ENCODE measurements around the gene ZNF423. TPM values are rescaled to one million over a fixed set of nuclear protein-coding genes. Genes with fewer than 3 reads are reported as not detected.

ZNF423 gene
- total and polyA plus RNA-seq, 2 experiments from 2014 or later, result 14.9 to 41.8 TPM

DNA sequence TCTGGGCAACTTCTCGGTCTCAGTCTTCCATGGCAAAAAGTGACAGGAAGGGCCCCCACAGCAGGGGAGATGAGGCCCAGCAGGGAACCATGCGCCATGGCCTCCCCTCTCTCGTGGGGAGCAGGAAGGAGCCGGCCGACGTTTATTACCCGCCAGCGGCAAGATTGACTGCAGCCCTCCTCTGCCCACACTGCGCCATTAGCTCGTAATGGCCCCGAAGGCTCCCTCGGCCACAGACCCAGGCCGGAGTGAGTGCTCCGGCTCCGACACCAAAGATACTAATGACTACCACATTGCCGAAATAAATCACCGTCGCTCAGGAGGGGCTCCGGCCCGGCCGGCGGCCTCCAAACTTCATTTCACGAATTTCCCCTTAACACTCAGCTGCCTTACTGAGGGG, 255.4 kb downstream of the ZNF423 start:
- H3K27ac Mint-ChIP-seq, result no peak overlapping the region
- no peak overlapping the region for H3K4me2 ChIP-seq
- H3K27ac ChIP-seq (ENCODE audit: low read depth), result no peak overlapping the region
- H3K79me2 ChIP-seq (replicated peaks; ENCODE audit: insufficient read depth), result no peaks in the 10 kb centered on the region; the same call in 1 of the 2 replicates
- no peak overlapping the region for H3K4me3 Mint-ChIP-seq
- no peaks in the 10 kb centered on the region for H3F3A ChIP-seq (replicated peaks; ENCODE audit: low read depth)
- peaks cover 14% of the 10 kb centered on the region for H3K4me1 ChIP-seq (ENCODE audit: insufficient read depth)
- H3K9me2 ChIP-seq (ENCODE audit: insufficient read depth), result no peaks in the 10 kb centered on the region
- no peaks in the 10 kb centered on the region for H3K36me3 ChIP-seq (ENCODE audit: insufficient read depth)
- no peaks in the 10 kb centered on the region for H3K9me3 Mint-ChIP-seq
- H2AFZ ChIP-seq, result no peak overlapping the region
- TF ChIP-seq, protein P1, sequence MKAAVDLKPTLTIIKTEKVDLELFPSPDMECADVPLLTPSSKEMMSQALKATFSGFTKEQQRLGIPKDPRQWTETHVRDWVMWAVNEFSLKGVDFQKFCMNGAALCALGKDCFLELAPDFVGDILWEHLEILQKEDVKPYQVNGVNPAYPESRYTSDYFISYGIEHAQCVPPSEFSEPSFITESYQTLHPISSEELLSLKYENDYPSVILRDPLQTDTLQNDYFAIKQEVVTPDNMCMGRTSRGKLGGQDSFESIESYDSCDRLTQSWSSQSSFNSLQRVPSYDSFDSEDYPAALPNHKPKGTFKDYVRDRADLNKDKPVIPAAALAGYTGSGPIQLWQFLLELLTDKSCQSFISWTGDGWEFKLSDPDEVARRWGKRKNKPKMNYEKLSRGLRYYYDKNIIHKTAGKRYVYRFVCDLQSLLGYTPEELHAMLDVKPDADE (IDR thresholded peaks at IDR 0.05), result no peak
- TF ChIP-seq, protein P2, sequence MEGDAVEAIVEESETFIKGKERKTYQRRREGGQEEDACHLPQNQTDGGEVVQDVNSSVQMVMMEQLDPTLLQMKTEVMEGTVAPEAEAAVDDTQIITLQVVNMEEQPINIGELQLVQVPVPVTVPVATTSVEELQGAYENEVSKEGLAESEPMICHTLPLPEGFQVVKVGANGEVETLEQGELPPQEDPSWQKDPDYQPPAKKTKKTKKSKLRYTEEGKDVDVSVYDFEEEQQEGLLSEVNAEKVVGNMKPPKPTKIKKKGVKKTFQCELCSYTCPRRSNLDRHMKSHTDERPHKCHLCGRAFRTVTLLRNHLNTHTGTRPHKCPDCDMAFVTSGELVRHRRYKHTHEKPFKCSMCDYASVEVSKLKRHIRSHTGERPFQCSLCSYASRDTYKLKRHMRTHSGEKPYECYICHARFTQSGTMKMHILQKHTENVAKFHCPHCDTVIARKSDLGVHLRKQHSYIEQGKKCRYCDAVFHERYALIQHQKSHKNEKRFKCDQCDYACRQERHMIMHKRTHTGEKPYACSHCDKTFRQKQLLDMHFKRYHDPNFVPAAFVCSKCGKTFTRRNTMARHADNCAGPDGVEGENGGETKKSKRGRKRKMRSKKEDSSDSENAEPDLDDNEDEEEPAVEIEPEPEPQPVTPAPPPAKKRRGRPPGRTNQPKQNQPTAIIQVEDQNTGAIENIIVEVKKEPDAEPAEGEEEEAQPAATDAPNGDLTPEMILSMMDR (conservative IDR thresholded peaks at IDR 0.05; ENCODE audit: low read depth in 2 of 2), result no peak
- no peak for TF ChIP-seq ZNF114 (CRISPR knock-in tag; IDR thresholded peaks at IDR 0.05)
- no peak for TF ChIP-seq ZNF331 (CRISPR knock-in tag; IDR thresholded peaks at IDR 0.05; ENCODE audit: low read depth)
- no peak for TF ChIP-seq NANOG (IDR thresholded peaks at IDR 0.05; ENCODE audit: borderline replicate concordance)
- TF ChIP-seq, protein P3, sequence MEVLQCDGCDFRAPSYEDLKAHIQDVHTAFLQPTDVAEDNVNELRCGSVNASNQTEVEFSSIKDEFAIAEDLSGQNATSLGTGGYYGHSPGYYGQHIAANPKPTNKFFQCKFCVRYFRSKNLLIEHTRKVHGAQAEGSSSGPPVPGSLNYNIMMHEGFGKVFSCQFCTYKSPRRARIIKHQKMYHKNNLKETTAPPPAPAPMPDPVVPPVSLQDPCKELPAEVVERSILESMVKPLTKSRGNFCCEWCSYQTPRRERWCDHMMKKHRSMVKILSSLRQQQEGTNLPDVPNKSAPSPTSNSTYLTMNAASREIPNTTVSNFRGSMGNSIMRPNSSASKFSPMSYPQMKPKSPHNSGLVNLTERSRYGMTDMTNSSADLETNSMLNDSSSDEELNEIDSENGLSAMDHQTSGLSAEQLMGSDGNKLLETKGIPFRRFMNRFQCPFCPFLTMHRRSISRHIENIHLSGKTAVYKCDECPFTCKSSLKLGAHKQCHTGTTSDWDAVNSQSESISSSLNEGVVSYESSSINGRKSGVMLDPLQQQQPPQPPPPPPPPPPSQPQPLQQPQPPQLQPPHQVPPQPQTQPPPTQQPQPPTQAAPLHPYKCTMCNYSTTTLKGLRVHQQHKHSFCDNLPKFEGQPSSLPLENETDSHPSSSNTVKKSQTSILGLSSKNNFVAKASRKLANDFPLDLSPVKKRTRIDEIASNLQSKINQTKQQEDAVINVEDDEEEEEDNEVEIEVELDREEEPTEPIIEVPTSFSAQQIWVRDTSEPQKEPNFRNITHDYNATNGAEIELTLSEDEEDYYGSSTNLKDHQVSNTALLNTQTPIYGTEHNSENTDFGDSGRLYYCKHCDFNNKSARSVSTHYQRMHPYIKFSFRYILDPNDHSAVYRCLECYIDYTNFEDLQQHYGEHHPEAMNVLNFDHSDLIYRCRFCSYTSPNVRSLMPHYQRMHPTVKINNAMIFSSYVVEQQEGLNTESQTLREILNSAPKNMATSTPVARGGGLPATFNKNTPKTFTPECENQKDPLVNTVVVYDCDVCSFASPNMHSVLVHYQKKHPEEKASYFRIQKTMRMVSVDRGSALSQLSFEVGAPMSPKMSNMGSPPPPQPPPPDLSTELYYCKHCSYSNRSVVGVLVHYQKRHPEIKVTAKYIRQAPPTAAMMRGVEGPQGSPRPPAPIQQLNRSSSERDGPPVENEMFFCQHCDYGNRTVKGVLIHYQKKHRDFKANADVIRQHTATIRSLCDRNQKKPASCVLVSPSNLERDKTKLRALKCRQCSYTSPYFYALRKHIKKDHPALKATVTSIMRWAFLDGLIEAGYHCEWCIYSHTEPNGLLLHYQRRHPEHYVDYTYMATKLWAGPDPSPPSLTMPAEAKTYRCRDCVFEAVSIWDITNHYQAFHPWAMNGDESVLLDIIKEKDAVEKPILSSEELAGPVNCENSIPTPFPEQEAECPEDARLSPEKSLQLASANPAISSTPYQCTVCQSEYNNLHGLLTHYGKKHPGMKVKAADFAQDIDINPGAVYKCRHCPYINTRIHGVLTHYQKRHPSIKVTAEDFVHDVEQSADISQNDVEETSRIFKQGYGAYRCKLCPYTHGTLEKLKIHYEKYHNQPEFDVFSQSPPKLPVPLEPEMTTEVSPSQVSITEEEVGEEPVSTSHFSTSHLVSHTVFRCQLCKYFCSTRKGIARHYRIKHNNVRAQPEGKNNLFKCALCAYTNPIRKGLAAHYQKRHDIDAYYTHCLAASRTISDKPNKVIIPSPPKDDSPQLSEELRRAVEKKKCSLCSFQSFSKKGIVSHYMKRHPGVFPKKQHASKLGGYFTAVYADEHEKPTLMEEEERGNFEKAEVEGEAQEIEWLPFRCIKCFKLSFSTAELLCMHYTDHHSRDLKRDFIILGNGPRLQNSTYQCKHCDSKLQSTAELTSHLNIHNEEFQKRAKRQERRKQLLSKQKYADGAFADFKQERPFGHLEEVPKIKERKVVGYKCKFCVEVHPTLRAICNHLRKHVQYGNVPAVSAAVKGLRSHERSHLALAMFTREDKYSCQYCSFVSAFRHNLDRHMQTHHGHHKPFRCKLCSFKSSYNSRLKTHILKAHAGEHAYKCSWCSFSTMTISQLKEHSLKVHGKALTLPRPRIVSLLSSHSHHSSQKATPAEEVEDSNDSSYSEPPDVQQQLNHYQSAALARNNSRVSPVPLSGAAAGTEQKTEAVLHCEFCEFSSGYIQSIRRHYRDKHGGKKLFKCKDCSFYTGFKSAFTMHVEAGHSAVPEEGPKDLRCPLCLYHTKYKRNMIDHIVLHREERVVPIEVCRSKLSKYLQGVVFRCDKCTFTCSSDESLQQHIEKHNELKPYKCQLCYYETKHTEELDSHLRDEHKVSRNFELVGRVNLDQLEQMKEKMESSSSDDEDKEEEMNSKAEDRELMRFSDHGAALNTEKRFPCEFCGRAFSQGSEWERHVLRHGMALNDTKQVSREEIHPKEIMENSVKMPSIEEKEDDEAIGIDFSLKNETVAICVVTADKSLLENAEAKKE (CRISPR knock-in tag; IDR thresholded peaks at IDR 0.05), result no peak
- no peak for TF ChIP-seq EZH2phosphoT487 (IDR thresholded peaks at IDR 0.05; ENCODE audit: unreplicated experiment)
- TF ChIP-seq, protein P4, sequence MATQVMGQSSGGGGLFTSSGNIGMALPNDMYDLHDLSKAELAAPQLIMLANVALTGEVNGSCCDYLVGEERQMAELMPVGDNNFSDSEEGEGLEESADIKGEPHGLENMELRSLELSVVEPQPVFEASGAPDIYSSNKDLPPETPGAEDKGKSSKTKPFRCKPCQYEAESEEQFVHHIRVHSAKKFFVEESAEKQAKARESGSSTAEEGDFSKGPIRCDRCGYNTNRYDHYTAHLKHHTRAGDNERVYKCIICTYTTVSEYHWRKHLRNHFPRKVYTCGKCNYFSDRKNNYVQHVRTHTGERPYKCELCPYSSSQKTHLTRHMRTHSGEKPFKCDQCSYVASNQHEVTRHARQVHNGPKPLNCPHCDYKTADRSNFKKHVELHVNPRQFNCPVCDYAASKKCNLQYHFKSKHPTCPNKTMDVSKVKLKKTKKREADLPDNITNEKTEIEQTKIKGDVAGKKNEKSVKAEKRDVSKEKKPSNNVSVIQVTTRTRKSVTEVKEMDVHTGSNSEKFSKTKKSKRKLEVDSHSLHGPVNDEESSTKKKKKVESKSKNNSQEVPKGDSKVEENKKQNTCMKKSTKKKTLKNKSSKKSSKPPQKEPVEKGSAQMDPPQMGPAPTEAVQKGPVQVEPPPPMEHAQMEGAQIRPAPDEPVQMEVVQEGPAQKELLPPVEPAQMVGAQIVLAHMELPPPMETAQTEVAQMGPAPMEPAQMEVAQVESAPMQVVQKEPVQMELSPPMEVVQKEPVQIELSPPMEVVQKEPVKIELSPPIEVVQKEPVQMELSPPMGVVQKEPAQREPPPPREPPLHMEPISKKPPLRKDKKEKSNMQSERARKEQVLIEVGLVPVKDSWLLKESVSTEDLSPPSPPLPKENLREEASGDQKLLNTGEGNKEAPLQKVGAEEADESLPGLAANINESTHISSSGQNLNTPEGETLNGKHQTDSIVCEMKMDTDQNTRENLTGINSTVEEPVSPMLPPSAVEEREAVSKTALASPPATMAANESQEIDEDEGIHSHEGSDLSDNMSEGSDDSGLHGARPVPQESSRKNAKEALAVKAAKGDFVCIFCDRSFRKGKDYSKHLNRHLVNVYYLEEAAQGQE (IDR thresholded peaks at IDR 0.05; ENCODE audit: unreplicated experiment), result no peak
- no peak for TF ChIP-seq STAT1 (IDR thresholded peaks at IDR 0.05; ENCODE audit: unreplicated experiment)
- no peak for TF ChIP-seq POLR2AphosphoS5 (IDR thresholded peaks at IDR 0.05; ENCODE audit: low read depth)
- TF ChIP-seq CREB1 (CRISPR knock-in tag; IDR thresholded peaks at IDR 0.05; ENCODE audit: low read depth), result no peak
- no peak for TF ChIP-seq JUNB (IDR thresholded peaks at IDR 0.05; ENCODE audit: unreplicated experiment)
- no peak for TF ChIP-seq EZH2 (IDR thresholded peaks at IDR 0.05; ENCODE audit: low read depth, unreplicated experiment)
- no peaks in the 10 kb centered on the region for H3K36me3 Mint-ChIP-seq (ENCODE audit: low read depth)
- no peak overlapping the region for H3K4me3 ChIP-seq
- H3K4me1 Mint-ChIP-seq, result peaks cover 40% of the 10 kb centered on the region
- H4K20me1 ChIP-seq (replicated peaks; ENCODE audit: insufficient read depth), result 0 out of 2 replicates have a peak, but pooled peaks cover 3% of the 10 kb centered on the region
- peaks cover 8% of the 10 kb centered on the region for H3K27me3 Mint-ChIP-seq (ENCODE audit: insufficient read depth, low read depth, poor library complexity)
- H3K27me3 ChIP-seq (ENCODE audit: insufficient read depth), result no peaks in the 10 kb centered on the region
- no peak for DNase-seq (ENCODE audit: low spot score)
- no peak for ATAC-seq
